Esophagus squamous epithelium (tissue), 4 donors: Measurements from ENCODE around the gene COL8A2.

Source experiments
- POLR2A ChIP-seq, 4 donors: fragments of 450-650 bp; IDR thresholded peaks; one replicate each; pipeline ENCODE4 v1.6.1; 2017; ENCODE audit warnings: antibody characterized with exemption in 4 of 4, mild to moderate bottlenecking in 4 of 4, moderate library complexity in 3 of 4
- TF ChIP-seq, protein P1 (sequence below), 6 experiments: fragments of 450-650 bp in 4 of 6; fragments of 200-600 bp in 2 of 6; sonication (generic) in 2 of 6; IDR thresholded peaks; one replicate each; pipeline ENCODE4 v1.5.1; 2016 to 2019; ENCODE audit warnings: antibody characterized with exemption in 6 of 6, mild to moderate bottlenecking in 4 of 6, moderate library complexity in 4 of 6

DNA sequence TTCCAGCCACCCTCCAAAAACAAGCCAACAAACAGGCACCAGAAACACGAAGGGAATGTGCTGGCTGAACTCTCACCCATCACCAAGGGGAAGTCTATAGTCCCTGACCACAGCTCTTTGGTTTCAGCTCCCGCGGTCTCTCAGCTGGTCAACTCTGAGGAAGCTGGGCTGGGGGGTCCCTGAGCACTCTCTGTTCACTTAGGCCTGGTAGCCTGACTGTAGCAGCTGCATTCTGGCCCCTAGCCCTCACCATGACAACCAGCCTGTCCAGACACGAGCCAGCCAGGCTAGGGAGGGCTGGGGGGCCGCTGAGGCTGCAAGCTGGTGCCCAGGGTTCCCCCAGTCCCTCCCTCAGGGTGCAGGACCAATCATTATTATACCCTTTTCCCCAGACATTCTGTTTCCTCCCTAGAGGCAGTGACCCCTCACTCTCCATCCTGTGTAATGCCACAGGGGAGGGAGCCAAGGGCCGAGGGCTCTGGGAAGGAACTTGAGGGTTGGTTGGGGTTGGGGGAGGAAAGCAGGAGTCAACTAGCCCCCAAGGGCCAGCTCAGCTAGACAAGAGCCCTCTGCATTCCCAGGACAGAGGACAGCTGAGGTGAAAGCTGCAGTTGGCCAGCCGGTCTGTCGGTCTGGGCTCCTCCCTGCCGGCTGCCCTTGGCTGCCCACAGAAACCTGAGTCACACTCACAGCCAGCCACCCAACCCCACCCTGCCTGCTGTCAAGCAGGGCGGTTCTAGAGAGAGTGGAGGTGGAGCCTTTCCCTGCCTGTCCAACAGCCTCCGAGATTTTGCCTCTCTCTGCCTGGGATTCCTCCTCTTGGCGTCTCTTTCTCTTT is 25.5 kb upstream of the COL8A2 start:
- TF ChIP-seq, protein P1, sequence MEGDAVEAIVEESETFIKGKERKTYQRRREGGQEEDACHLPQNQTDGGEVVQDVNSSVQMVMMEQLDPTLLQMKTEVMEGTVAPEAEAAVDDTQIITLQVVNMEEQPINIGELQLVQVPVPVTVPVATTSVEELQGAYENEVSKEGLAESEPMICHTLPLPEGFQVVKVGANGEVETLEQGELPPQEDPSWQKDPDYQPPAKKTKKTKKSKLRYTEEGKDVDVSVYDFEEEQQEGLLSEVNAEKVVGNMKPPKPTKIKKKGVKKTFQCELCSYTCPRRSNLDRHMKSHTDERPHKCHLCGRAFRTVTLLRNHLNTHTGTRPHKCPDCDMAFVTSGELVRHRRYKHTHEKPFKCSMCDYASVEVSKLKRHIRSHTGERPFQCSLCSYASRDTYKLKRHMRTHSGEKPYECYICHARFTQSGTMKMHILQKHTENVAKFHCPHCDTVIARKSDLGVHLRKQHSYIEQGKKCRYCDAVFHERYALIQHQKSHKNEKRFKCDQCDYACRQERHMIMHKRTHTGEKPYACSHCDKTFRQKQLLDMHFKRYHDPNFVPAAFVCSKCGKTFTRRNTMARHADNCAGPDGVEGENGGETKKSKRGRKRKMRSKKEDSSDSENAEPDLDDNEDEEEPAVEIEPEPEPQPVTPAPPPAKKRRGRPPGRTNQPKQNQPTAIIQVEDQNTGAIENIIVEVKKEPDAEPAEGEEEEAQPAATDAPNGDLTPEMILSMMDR (IDR thresholded peaks at IDR 0.05): no peak
- TF ChIP-seq POLR2A (IDR thresholded peaks at IDR 0.05): peak in 3 of 4 donors; percentile 30 to 74 (median 49)
